ENCODE results near the gene CAPN13.

GRCh38 chr2:30826481-30826880, 19.2 kb upstream of the CAPN13 start:
- TF ChIP-seq CTCF (IDR thresholded peaks at IDR 0.05): no peak
- no peak for TF ChIP-seq USF2 (IDR thresholded peaks at IDR 0.05; ENCODE audit: borderline replicate concordance, low read depth, low read length)
- no peak for TF ChIP-seq MAX (IDR thresholded peaks at IDR 0.05; ENCODE audit: low read depth)
- TF ChIP-seq GABPA (IDR thresholded peaks at IDR 0.05; ENCODE audit: low read depth): no peak
- no peak for TF ChIP-seq RFX5 (IDR thresholded peaks at IDR 0.05; ENCODE audit: low read length)
- TF ChIP-seq TAF1 (IDR thresholded peaks at IDR 0.05; ENCODE audit: borderline replicate concordance, low read depth, low read length): no peak

Measured in SK-N-SH (cell line).